ENCODE results near the gene SYT1. TPM values are rescaled to one million over a fixed set of nuclear protein-coding genes. Genes with fewer than 3 reads are reported as not detected.
"Not testable (repeated sequence)": the region's sequence is repeated elsewhere in the genome, so short reads cannot be mapped to it uniquely, and the experiment has no call there.

Gene SYT1
- total RNA-seq, 1 donor from 2014 or later = 0.36 TPM

DNA sequence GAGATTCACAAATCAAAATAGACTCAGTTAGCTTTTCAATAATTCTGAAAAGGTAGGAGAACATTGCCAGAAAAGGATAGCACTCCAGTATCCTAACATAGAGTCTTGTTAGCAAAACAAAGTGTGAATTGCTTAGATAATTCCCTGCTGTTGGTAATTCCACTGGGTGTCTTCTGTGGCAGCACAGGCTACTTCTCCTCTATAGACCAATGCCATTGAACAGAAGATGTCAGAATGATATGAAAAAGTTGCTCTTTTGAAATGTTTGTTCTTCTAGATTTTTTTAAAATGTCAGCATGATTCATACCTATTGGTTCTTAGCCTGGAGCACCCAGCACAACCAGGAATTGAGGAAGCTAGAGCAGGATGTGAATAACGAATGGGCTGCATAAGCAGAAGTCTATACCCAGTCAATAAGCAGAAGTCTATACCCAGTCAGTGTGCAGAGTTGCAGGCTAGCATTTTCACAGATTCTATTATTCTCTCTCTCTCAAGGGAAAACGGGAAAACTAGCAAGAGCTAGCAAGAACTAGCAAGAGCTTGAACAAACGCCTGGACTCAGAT is 112.8 kb downstream of the SYT1 start:
- ATAC-seq = no peak

DNA sequence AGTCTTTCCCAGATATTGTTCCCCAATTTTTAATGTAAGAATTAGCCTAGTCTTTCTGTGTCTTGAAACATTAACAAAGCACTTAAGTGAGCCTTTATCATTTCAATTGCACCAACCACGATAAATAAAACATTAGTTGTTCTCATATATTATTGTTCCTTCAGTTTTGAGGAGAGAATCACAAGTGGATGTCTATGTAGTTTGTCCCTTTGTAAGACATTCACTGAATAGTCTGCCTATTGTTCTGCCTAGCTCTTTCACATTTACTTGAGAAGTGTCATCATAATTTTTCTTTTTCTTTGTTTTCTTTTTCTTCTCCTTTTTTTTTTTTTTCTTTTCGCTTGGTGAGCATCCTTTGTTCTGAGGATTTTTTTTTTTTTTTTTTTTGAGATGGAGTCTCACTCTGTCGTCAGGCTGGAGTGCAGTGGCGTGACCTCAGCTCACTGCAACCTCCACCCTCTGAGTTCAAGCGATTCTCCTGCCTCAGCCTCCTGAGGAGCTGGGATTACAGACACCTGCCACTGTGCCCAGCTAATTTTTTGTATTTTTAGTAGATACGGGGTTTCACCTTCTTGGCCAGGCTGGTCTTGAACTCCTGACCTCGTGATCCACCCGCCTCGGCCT is 129.7 kb downstream of the SYT1 start:
- ATAC-seq = no peak

DNA sequence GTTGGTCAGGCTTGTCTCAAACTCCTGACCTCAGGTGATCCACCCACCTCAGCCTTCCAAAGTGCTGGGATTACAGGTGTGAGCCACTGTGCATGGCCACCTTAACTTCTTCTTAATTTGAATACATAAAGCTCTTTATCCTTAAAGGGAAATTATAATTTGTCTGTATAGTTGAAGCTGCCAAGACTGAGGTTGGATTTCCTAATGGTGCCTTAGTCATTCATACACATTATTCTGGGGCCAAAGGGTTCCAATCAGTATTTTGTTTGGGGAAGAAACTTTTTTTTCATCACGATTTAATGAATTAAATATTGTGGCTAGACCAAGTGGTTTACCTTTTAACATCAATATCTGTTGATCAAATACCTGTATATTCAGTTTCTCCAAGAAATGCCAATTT is 135.9 kb downstream of the SYT1 start:
- no peak for ATAC-seq

DNA sequence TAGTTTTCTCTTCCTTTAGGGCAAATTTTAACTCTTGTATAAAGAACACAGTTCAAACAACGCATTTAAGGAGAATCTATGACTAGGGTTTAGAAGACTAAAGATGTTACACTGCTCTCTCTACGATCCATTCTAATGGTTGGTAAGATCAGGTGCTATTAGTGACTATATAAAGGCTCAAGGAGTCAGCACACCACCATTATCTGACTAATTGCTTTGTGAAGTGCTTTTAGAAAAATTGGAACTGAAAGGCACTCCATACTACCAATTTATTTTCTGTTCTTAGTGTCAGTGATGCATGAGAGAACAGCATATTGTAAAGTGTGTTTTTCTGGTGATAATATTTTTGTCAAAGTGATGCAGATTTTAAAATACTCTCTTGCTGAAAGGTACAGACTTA is 136.8 kb downstream of the SYT1 start:
- no peak for ATAC-seq

DNA sequence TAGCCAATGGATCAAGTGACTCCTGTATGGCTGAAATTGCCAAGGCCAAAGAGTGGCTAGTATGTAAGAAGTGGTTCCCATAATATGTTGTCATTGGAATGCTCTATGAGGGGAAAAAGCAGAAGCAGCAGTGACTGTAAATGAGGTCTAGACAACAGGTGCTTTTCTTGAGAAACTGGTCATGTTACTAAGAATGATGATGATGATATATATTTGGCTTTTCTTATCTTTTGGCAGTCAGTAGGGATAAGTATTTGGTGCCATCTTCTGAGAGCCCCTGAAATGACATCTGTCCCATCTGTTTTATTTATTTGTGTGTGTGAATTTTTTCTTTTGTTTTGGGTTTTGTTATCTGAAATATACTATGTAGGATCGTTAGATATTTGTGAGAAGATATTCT is 141.7 kb downstream of the SYT1 start:
- no peak for ATAC-seq

DNA sequence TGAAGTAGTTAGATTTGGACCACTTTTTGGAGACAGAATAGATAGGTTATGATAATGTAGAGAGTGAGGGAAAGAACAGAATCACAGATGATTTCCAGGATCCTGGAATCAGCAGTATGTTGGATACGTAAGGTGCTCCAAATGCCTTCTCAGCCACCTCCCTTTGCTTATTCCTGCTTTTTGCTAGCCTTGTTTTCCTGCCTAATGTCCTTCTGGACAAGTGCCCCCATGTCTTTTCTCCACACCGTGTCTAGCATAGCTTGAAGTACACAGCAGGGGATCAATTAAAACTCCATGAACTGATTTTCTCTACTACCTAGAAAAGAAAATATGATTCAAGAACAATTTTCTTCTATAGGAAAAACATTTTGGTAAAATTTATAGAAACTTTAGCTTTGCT is 144.0 kb downstream of the SYT1 start:
- ATAC-seq = no peak

DNA sequence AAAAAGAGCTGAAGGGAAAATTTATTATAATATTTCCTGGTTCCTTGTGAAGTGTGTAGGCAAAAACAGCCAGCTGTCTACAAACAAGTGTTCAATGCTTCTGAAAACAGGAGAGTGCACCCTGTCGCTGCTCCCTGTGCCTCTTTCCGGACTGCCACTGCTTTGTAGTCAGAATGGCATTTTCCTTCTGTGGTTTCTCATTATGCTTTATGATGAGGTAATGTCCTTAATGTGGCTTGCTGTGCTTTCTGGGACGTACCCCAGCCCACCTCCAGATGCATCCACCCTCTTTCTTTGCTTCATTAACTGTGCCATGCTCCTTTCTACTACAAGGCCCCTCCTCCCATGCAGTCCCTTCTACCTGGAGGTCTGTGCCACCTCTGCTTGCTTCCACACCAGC is 148.1 kb downstream of the SYT1 start:
- no peak for ATAC-seq

DNA sequence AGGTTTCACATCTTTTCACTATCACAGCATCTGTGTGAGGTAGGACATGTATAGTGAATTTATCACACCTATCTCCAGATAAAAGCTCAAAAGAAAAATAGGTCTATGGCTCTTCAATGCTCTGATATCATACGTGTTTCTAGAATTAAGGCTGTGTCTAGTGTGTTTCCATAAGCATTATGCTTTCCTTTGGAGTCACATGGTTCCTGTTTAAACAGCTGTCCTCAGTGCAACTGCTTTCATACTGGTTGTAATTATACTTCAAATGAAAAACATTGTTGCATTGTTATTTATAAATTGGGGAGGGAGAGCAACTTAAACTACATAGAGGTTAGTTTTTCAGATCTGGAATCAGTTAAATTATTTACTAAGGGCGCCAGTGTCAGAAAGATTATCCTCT is 151.6 kb downstream of the SYT1 start:
- no peak for ATAC-seq

DNA sequence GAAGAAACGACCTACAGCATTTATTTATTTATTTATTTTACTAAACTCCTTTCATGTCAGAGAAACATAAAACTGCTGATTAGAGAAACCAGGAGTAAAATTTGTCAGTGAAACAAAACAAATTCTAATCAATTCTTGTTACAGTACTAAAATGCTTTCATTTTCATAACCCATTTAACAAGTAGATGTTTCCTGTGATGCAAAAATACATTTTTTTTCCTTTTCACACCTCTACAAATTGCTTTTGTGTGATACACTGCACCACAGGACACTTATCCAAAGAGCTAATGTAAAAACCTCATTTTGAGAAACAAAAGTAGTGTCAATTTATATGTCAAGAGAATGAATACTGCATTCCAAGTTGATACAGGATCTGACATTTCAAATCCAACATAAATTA is 155.1 kb downstream of the SYT1 start:
- no peak for ATAC-seq

DNA sequence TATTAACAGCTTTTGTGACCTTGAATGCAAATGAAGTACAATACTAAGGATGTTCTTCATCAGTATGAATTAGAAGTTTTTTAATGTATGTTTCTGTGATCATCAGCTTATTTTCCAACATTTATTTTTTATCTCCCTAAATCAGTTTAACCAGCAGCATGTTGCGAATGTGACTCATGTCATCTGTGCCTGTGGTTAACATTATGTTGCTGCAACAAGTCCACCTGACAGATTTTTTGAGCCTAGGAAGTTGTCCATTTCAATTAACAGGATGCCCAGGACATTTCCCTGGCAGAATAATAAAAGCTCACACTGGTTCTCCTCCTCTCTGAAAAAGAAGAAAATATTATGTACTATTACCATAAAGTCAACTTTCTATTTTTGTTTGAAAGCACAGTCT is 155.5 kb downstream of the SYT1 start:
- ATAC-seq = no peak

DNA sequence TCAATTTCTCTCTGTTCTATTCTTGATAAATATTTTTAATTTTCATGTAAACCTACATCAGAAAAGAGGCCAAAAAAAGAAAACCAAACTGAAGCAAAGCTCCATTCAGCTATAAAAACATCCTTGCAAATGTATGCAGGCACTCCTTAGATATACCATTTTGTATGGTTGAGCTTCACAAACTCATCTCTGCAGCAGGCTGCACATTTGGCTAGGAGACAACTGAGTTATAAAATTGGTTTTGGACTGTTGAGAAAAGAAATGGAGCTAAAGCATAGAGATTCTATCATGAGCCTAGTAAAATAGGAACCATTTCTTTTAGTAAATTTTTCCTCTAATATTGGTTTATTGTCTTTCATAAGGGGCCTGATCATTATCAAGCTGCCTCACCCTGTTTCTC is 156.4 kb downstream of the SYT1 start:
- no peak for ATAC-seq

DNA sequence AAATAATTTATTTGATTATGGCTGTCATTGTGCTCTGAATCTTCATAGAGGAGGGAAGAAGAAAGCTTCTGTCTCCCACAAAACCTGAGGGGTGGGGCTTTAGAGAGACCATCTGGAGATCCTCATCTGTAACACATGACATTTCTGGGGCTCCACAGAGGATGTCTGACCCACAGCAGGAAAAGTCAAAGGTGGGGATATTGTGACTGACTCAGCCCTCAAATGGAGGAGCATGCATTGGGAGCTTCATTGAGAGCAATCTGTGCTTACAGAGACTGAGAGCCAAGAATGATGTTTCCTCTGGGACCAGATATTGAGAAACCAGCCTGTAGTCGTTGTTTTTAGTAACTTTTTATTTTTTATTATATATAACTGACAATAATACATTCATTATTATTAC is 158.7 kb downstream of the SYT1 start:
- no peak for ATAC-seq

DNA sequence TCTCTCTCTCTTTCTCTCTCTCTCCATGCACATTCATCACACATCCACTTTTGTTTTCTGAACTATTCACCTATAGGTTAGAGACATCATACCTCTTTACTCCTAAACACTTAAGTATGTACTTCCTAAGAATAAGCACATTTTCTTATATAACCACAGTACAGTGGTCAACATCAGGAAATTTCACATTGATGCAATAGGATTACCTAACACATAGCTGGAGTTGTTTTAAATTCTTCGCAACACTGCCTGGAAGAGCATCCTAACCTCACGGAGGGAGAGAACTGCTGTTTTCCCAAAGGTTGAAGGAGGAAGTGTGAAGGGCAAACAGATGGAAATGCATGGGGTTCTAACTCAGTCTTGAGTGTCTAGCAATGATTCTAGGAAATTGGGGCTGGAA is 159.2 kb downstream of the SYT1 start:
- ATAC-seq = no peak

DNA sequence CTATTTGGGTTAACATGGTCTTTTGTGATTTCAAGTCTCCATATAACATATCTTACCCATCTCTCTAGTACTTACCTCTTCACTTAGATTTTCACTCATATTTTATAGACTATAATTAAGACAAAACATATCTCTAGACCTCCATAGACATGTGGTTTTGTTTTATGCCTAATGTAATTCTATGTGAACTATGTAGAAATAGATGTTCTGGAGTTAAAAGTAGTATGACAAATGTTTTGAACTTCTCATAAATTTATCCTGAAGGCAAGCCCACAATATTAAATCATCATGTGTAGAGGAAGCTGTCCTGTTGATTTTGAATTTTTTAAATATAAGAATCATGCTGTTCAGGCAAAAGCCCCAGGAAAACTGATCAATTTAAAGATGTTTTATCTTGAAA is 169.2 kb downstream of the SYT1 start:
- no peak for ATAC-seq

DNA sequence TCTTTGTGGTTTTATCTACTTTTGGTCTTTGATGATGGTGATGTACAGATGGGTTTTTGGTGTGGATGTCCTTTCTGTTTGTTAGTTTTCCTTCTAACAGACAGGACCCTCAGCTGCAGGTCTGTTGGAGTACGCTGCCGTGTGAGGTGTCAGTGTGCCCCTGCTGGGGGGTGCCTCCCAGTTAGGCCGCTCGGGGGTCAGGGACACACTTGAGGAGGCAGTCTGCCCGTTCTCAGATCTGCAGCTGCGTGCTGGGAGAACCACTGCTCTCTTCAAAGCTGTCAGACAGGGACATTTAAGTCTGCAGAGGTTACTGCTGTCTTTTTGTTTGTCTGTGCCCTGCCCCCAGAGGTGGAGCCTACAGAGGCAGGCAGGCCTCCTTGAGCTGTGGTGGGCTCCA is 180.2 kb downstream of the SYT1 start:
- ATAC-seq = not testable (repeated sequence)

DNA sequence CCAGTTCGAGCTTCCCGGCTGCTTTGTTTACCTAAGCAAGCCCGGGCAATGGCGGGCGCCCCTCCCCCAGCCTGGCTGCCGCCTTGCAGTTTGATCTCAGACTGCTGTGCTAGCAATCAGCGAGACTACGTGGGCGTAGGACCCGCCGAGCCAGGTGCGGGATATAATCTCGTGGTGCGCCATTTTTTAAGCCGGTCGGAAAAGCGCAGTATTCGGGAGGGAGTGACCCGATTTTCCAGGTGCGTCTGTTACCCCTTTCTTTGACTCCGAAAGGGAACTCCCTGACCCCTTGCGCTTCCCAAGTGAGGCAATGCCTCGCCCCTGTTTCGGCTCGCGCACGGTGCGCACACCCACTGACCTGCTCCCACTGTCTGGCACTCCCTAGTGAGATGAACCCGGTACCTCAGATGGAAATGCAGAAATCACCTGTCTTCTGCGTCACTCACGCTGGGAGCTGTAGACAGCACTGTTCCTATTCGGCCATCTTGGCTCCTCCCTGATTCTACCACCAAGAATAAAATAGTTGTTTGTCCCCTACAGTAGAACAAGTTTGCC is 180.7 kb downstream of the SYT1 start:
- ATAC-seq = not testable (repeated sequence)

DNA sequence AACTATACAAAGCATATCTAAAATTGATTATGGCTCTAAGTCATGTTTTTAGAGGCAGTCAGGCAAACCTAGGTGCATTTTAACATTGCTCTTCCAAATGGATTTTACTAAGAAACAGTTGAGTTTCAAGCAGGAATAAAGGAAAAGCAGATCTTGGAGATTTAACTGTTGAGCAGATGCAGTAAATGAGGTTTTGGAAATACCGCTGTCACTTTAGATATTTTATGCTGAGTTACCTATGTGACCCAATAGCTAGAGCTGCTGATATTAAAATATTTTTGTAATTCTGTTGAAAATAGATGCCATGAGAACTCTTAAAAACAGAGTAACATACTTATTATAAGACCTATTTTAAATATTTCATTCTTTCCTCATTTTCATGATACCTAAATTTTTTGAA is 181.4 kb downstream of the SYT1 start:
- ATAC-seq = no peak

DNA sequence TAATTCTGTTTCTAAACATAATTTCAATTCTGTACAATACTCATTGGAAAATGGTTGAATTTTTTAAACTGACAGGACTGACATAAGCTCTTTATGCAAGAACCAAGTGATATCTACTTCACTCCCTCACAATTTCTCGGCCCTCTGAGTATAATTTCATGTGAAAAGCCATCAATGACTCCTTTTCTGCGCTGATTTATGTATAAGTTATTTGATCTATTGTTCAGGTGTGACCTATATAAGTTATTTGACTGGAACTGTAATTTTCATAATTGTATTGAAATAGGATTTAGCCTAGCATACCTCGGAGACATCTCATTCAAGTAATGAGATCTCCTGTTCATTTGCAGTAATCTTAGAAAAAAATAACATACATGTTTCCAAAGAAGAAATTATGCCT is 184.4 kb downstream of the SYT1 start:
- no peak for ATAC-seq

DNA sequence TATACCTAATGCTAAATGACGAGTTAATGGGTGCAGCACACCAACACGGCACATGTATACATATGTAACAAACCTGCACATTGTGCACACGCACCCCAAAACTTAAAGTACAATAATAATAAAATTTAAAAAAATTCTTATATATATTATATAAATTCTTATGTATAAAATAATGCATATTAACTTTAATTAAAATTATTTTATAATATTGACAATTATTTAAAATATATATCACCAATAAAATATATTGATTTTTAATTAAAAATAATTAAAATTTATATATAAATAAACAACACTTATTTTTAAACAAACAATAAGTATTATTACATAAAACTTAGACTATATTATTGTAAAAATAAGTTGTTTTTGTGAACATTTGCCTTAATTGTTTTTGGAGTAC is 188.8 kb downstream of the SYT1 start:
- ATAC-seq = no peak

DNA sequence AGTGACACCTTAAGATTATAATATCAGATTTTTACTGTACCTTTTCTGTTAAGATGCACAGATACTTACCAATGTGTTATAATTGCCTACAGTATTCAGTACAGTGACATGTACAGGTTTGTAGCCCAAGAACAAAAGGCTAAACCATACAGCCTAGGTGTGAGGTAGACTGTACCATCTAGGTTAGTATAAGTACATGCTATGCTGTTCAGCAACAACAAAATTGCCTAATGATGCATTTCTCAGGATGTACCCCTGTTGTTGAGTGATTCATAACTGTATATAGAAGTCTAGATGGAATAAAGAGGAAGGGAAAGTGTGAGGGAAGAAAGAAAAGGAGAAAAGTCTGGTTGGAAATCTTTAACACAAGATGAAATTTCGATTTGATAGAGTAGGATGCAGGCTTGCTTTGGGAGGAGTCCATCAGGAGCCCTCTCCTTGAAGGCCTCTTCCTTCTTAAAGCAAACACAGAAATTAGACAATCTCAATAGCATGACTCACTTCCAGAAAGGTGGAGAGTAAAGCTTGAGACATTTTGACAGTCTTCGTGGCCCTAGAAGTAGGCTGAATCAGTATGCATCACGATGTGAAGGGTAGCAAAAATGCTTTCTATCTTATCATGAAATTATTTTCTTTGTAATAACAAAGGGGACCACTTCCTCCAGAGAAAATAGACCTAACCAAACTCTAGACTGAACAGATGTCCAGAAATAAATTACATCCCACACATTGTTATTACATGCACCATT is 191.5 kb downstream of the SYT1 start:
- no peak for ATAC-seq

DNA sequence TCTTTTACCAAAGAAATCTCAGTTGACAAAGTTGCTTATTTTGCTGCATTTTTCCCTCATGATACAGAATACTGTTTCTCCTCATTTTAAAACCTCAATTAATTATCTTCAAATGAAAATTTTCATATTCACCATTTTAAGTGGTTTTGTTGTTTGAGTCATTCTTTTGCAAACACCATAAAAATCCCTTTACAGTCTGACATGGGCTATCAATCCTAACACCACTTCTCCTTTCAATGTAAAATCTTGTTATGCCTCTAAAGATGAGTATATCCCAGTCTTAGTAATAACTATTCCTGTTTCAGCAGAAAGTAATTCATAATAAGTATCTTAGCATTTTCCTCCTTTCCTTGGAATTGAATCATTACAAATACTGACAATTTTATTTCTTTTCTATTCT is 192.2 kb downstream of the SYT1 start:
- ATAC-seq = no peak

DNA sequence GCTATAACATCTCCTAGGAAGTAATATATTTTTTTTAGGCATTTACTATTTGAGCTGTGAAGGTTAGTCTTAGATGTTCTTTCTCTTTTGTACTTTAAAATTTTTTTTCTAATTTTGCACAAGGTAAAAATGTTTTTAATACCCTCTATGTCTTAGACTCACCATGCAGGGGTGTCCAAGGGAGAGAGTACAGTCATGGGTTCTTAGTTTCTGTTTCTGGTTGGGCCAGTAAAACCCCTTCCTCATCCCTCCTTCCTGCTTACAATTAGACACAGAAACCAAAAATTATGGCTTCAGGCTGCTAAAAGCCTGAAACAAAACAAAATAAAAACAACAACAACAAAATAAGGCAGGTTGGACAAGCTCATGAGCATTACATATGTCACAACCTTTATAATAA is 193.0 kb downstream of the SYT1 start:
- ATAC-seq = no peak

DNA sequence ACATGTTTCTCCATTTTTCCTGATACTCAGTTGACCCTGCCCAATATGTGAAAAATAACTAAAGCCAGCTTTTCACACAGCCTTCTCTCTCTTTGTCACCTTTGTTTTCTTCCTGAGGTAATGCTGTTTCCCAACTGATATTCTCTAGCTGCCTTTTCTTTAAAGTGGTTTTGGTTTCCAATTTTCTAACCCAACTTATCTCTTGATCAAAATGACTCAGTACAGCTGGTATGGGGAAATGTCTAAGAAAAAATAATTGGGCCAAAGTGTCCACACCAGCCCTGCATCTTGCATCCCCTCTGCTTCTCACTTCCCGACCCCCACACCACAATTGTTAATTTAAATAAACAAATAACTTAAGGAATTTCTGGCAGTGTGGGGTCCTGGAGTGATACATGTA is 193.8 kb downstream of the SYT1 start:
- no peak for ATAC-seq

DNA sequence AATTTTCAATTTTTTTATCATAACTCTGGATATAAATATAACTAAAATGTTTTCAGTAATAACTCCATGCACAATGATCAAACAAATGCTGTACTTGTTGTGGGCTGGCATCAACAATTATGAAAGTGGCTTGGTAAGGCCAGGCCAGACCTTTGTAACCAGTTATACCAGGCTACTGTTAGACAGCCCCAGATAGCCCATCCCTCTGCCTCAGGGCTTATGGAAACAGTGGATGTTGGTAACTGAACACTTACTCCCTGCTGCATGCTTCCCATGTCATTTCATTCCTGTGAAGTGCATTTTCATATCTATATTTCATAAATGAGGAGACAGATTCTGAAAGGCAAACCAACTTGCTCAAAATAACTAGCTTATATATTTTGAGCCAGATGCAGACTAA is 195.0 kb downstream of the SYT1 start:
- ATAC-seq = no peak

Data from esophagus mucosa (tissue), 1 donor.